CD4-positive, alpha-beta T cell treated with Interleukin-10 for 1 hour (primary cell): ENCODE data around the gene ABI3BP.

Experiments used
- DNase-seq: peaks from one replicate; pipeline ENCODE4 v3.0.0-alpha.2; 2020

Gene ABI3BP

DNA sequence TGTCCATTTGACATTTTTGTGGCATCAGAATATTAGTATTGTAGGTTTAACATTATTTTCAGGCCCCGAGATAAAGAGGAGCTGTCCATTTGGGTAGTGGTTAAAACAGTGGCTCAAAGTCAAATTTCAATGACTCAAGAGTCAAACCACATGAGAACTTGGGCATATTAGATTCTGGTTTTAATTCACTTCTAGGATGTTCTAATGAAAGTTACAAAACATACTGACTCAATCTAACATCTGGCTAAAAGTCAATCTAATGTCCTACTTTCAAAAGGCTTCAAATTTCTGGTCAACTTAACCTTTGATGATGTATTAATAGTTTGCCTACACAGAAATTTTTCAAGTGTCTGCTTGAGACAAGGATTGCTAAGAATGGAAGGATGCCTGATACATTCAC, 112.4 kb downstream of the ABI3BP start:
- DNase-seq = no peak

DNA sequence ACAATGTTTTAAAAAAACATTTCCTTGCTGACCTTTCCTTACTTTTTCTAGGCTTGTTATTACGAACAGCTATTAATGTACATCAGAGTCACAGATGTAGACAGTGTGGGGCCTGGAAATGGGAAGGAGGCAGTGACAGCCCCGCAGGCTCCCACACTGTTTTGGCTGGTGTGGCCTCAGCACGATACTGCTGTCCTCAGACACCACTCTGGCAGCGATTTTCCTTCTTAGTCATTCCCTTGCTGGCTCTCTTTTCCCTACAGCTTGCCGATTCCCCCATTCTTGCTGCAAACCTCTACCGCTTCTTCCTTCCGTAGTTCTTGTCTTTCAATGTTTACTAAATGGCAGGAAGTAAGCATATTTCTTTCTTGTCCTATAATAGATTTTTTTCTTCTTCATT, 113.1 kb downstream of the ABI3BP start:
- DNase-seq = no peak

DNA sequence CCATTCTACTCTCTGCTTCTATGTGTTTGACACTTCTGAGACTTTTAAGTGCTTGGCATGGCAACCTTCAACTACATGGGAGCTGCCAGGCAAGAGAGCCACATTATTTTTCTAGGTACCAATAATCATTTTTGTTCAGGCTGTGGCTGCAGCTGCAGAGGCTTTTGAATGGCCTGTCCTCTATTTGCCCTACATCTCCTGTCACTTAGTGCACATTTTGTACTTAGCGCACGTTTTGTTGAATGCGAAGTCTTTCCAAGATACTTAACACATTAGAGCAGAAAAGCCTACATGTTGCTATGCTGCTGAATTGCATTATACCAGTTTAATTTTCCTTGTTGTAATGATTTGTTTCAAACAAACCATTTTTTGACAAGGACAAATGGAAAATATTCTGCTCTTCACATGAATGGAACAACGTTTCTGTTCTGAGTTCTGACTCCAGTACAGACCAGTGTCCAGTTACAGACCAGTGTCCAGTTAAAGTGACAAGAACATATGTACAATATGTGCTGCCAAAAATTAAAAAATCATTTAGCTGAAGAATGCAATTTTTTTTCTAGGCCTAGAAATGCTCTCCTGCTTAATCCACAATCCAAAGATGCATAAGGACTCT, 113.9 kb downstream of the ABI3BP start:
- no peak for DNase-seq

DNA sequence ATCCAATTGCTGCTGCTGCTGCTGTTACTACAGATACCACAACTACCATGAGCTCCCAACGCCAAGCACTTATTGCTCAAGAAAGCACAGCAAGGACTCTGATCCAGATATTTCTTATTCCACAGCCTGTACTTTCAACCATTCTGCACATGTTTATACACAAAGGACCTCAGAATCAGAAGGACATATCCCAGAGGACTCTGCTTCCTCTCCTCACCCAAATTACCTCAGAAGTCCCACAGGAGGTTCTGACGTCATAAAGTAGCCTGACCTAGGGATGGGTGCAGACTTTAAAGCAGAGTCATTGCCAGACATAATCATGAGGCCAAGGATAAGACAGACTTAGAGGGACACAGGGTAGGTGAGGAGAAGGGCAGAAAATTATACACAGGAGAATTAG, 115.9 kb downstream of the ABI3BP start:
- no peak for DNase-seq

DNA sequence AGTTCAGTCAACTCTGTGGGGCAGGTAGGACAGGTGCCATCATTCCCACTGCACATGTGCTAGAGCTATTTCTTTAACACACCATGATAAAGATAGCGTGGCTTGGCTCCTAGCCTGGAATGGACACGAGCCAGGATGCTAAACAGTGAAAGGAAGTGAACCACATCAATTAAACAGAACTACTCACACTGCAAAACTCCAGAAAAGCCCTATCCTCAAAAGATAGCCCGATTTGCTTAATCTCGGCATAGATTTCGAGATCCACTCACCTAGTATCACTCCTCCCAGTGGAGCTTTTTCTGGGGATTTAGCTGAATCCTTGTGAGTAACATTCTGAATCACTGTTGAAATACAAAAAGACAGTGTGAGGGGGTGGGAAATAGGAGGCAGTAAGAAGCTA, 118.0 kb downstream of the ABI3BP start:
- DNase-seq = no peak

DNA sequence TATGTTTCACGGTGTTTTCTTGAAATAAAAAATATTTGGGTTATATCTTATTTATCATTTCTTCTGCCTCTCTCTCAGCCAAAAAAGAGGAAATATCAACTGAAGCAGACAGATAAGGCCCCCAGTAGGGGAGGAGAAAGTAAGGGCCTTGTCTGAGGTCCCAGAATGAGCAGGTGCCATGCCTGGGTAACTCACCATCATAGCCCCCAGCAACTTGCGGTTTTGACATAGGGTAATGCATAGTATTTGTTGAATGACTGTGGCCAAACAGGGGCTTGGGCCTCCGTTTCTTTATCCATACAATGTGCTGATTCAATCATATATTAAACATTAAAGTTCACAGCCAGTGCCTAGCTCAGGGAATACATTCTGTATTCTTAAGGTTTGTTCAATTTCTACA, 119.6 kb downstream of the ABI3BP start:
- DNase-seq = no peak

DNA sequence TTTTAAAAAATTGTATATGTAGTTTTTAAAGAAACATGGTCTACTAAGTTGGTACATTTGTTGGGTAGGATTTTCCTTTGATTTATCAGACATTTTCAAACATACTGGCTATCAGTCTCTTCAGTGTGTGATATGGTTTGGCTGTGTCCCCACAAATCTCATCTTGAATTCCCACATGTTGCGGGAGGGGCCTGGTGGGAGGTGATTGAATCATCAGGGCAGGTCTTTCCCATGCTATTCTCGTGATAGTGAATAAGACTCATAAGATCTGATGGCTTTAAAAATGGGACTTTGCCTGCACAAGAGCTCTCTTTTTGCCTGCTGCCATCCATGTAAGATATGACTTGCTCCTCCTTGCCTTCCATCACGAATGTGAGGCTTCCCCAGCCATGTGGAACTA, 121.9 kb downstream of the ABI3BP start:
- DNase-seq = no peak

DNA sequence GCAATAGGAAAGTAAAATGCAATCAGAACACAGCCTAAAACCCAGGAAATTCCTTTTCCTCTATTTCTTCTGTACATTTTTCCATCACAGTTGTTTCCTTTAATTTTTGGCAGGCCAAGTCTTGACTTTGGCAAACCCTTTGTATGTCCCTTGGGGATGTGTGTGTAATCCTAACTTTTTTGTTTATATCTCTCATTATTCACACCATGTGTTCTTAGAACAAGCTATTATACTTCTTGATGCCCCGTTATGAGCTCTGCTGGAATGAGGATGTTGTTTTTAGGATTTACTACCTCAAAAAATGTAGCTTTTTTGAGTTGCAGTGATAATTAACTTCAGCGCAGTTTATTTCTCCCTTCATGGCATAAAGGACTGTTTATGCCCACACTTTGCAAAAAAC, 123.4 kb downstream of the ABI3BP start:
- DNase-seq = no peak

DNA sequence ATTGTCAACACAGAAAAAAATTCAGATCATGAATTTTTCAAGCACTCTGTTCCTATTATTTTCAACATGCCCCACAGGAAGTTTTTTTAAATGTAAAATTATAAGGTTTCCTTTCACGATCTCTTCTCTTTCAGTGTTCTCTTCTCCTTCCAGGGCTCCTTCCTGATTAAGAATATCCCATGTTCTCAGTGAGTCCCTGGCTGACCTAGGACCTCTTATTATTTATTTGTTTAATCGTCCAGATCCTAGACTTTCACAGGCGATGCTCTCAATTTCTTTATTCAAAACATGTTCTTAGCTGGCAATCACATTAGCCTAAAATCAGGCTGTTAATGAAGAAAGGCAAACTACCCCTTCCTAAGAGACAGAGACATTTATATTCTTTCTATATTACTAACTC, 124.3 kb downstream of the ABI3BP start:
- DNase-seq = no peak

DNA sequence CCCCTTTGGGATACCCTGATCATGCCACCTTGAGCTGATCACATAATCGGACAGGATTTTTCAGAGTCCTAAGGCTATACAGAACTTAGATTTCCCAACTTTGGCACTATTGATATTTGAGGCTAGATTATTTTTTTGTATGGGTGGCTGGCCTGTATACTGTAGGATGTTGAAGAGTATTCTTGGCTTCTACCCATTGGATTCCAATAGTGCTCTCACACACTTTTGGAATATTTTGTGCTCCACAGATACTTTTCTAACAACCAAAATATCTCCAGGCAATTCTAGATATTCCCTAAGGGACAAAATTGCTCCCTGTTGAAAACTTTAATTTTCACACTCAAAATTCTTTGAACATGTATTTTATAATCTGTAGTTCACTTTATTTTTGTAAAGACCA, 125.1 kb downstream of the ABI3BP start:
- DNase-seq = no peak

DNA sequence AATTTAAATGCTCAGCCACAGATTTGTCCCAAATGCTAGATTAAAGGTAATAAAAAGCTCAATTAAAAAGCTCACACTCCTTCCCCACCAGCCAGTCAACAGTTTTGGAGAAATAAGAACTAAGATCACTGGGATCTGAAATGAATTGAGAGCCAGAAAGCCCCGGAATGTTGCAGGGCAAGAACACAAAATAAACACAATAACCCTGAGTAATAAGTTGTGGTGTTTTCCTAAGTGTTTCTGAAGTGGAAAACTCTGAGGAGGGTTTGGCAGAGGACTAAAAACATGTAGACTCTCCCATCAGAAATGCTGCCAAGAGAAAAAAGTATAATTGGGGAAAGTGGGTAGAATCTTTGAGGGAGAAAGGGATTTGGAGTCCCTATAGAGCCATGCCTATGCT, 127.8 kb downstream of the ABI3BP start:
- DNase-seq = no peak

DNA sequence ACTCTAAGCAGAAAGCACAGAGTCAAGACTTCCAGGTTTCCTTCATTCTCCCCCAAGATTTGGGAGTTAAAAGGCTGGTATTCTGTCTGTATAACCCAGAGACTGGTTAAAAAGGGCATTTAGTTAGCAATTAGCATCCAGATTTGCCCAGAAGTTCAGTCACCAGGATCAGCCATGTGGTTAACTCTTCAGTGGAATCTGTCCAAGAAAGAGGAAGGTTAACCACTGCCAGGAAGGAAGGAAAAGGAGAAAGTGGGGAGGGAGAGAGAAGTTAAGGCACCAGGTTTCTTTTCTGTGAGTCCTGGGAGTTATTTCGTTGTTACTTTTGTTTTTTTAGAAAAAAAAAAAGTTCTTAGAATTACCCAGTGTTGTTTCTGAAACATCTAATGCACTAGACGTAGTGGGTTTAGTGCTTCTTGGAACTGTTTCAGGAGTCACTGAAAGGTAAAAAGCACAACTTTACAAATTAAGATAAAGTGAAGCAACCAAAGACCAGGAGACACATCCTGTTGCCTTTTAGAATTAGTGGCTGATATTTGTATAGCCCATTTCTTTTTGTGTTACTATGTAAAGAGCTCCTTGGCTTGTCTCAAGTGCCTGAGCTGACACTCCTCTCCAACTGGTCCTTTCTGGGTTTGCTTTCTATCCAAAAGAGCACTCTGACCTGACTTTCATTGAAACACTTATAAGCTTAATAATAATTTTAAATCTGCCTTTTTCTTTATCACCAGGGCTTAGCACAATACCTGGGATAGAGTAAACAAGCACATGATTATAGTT, 128.6 kb downstream of the ABI3BP start:
- no peak for DNase-seq

DNA sequence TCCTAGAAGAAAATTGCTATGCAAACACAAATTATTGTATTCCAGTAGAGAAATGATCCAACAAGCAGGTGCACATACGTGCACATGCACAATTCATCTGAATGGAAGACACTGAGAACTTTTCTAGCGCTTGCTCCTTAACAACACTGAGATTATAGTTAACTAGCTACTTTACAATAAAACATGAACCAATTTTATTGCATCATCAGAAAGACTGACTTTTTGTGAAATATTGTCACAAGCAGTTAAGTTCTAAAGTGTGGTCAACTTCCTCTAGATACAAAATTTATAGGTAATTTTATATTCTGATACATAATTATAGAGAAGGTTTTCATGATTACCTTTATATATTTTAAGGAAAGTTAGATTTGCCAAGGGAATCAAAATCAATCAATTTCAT, 135.4 kb downstream of the ABI3BP start:
- DNase-seq = no peak

DNA sequence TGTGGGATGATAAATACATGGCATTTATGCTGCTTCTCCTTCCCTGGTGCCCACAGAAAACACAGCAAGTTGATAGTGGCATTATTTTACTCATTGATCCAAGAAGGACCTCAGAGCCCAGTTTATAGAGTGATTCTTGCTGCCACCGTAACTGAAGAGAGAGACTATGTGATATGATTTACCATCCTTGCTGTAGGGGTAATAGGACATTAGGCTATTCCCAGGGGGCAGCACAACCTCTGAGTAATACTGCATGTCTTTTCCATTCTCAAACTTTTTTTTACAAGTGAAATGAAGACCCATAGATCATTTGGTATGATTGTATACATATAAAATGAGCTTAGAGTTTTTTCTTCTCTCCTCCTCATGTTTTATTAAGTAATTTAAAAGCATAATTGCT, 136.4 kb downstream of the ABI3BP start:
- DNase-seq = no peak

DNA sequence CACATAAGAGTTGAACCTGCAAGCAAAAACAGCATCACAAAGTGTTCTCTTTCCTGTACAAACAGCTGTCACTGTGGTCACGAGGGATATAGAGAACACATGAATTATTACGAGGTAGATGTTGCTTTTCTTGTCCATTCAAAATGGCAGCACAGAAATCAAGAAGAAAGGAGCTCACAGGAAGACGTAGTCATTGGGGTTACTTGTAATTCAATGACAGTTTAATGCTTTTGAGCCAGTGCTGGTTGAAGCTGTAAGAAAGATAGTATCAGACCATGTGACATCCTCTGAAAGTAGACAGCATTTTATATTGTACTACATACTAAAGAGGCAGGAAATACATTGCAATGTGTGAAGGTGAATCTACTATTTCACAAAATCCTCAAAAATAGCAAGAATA, 140.4 kb downstream of the ABI3BP start:
- no peak for DNase-seq

DNA sequence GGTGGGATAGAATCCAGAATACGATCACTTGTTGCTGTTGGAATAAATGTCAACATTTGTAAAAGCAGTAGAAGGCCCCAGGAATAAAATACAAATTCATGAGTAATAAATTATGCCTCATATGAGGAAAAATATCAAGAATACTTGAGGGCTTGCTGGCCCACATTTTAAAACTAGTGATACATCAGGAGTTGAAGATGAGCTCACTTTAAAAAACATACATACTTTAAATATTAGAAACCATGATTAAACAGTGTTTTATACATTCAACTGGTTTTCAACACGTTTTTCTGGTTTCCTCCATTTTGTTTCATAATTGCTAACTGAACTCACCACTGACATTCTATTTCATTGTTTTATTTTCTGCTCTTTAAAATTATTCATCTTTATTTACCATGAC, 142.5 kb downstream of the ABI3BP start:
- DNase-seq = no peak

DNA sequence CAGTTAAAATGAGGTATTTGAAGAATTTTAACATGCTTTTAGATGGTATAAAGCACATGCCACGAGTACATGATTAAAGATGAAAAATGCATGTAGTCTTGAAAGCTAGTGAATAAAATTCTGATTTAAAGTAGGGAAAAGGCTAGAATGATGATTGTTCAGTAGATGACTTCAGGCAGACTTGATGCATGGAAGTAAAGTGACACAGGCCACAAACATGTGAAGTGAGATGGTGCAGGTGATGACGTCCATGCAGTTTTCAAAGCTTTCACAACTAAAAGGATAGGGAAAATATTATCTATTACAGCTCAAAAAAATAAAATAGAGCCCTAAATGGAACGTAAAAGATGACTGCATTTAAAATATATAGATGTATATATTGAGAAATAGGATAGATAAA, 143.1 kb downstream of the ABI3BP start:
- DNase-seq = no peak

DNA sequence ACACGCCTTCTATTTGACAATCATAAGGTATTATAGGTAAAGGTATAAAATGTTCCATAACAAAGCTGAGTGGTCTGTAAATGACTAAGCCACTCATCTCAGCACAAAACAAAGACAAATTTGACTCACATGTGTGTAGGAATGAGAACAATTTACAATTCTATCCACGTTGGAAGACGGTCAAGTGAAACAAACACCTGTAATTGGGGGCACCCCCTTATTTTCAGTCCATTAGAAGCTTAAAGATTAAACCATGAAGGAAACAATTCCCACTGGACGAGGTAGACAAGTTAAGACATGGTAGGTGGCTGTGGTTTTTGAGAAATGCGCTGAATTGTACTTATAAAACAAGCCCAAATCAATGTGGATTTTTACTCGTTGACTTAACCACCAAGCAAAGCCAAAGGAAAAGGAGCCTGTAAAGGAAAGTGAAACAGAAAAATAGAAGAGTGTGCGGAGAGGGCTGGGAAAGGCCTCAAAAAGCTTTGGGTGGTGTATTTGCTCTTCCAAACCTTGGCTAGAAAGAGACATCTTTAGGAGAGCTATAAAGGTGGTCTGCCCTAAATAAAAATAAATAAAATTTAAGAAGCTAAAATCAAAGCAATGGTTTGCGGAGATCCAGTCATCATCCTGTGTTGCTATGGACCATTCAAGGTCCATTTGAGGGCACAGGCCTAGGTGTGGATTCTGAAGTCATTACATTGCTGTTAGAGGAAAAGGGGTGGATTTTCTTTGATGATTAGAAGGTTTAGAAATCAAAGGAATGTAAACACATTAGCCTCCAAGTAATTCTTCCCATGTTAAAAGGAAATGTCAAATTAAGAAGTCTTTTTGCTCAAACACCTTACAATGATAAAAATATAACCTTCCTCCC, 148.9 kb downstream of the ABI3BP start:
- no peak for DNase-seq

DNA sequence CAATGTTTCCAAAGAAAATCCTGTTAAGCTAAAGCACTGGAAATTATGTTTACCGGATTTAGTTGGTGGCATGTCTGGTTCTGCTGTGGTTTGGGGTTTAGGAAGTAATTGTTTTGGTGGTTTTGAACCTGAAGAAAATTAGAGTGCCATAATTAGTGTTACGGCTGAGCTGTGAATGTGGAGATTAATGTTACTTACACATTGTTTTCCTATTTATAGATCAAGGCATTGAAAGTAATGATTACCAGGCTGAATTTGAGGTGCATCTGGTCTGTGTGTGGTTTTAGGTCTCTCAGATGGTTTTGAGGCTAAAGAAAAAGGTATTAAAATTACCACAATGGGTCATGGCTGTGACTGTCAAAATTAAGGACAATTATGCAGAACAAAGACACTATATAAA, 155.1 kb downstream of the ABI3BP start:
- DNase-seq = no peak

DNA sequence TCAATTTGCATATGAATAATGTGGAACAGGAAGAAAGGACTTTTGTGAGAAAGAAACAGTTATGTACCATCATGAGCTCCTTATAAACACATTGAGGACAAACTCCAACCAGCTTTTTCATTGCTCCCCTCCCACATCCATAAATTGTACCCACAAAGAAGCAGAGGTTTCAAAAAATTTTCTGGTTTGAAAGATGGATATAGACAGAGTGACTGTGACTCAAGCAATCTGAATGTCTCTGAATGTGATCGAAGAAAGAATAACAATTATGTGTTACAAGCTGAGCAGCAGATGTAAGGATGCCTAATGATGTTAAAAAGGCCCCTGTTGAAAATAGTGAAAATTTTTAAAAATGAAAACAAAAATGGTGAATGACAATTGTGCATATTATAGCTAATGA, 156.6 kb downstream of the ABI3BP start:
- no peak for DNase-seq

DNA sequence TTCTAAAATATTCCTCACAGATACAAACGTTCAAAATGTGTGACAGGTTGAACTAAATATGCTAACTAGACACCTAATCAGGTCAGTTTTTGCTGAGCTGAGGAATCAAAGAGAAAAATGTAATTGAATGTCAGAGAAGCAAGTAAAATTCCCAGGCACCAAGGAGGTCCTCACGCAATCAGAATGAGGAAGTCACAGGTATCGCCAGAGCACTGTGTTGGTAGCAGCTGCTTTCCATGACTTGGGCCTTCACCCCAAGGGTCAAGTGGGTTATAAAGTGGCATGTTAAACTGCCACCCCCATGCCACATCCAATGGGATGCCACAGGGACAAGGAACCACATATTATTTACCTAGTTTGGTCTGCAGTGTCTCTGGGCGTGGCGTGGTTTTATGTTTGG, 158.9 kb downstream of the ABI3BP start:
- DNase-seq = no peak

DNA sequence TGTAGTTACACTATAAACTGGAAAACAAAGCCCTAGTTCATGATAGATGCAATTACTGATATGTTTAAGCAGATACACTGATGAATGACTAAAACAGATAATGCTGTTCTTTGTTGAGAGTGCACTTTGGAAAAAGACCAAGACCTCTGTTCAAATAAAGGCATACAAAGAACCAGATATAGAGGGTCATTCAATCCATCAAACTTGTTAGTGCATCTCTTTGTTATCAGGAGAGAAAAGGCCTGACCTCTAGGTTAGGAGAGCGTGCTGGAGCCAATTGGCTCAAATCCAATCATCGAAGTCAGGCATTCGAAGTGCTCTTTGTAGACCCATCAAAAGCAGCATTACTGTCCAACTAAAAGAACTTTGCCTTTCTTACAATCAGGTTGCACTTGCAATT, 159.7 kb downstream of the ABI3BP start:
- no peak for DNase-seq

DNA sequence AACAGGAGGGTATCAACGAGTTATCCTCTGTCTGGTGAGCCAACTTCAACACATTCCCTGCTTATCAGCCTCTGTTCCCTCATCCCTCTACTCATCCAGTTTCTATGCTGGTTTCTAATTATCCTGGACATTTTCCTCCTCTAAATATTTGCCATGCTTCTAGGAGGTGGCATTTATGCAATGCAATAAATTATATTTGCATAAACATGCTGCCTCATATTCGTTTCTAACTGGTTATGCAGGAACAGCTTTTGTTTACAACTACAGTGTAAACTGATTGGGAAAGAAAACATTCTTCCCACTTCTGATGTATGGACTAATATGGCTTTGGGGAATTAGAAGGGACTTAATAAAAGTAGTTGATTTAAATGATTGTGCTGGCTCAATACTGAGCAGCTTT, 161.6 kb downstream of the ABI3BP start:
- DNase-seq = no peak

DNA sequence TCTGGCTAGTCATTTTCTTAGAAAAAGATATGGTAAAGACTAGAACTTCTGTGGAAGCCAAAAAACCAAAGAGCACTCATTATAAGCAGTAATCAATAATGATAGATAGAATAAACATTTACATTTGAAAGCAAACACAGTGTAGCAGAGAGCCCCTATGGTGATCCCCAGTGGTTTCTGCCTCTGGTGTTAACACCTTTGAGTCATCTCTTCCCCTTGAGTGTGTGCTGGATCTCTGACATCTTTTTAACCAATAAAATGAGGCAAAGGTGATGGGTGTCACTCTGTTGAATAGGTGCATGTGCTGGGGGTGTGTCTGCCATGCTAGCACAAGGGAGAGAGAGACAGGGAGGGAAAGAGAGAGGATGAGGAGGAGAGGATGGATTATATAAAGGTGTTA, 162.3 kb downstream of the ABI3BP start:
- DNase-seq = no peak
